ENCODE results near the gene LRP8.

LRP8 gene

GRCh38 chr1:53339736-53340635 lies 12.1 kb upstream of the LRP8 start:
- Histone ChIP-seq H3K27ac (ENCODE audit: low read length) (no peak overlapping the region), H3K9me3 (ENCODE audit: insufficient read depth, low read length) (no peaks in the 10 kb centered on the region)
- no peak for TF ChIP-seq EZH2phosphoT487 (IDR thresholded peaks at IDR 0.05; ENCODE audit: low read depth)

GRCh38 chr1:53338423-53338822 lies 10.6 kb upstream of the LRP8 start:
- no peak for TF ChIP-seq EZH2phosphoT487 (IDR thresholded peaks at IDR 0.05; ENCODE audit: low read depth)
- no peak for TF ChIP-seq CTCF (IDR thresholded peaks at IDR 0.05; ENCODE audit: low read depth, low read length)
- no peak overlapping the region for H2AFZ ChIP-seq (ENCODE audit: low read depth, low read length)
- H4K20me1 ChIP-seq (ENCODE audit: insufficient read depth, low read length), result no peaks in the 10 kb centered on the region
- H3K4me3 ChIP-seq (ENCODE audit: low read length), result no peak overlapping the region
- H3K9me3 ChIP-seq (ENCODE audit: insufficient read depth, low read length), result no peaks in the 10 kb centered on the region
- H3K36me3 ChIP-seq (replicated peaks; ENCODE audit: low read depth, low read length), result peaks cover 23% of the 10 kb centered on the region
- H3K27me3 ChIP-seq (ENCODE audit: low read depth, low read length), result no peaks in the 10 kb centered on the region
- no peak overlapping the region for H3K27ac ChIP-seq (ENCODE audit: low read length)
- no peaks in the 10 kb centered on the region for H3K79me2 ChIP-seq (ENCODE audit: low read length)
- H3K4me1 ChIP-seq (ENCODE audit: low read length), result peaks cover 20% of the 10 kb centered on the region
- no peak overlapping the region for H3K4me2 ChIP-seq (ENCODE audit: low read length)
- H3K9ac ChIP-seq (ENCODE audit: low read length), result no peak overlapping the region

More at GRCh38 chr1:53339736-53340635, 12.1 kb upstream of the LRP8 start:
- Histone ChIP-seq H3K36me3 (replicated peaks; ENCODE audit: low read depth, low read length) (peaks cover 23% of the 10 kb centered on the region), H3K4me1 (ENCODE audit: low read length) (peaks cover 20% of the 10 kb centered on the region), H3K27me3 (ENCODE audit: low read depth, low read length) (no peaks in the 10 kb centered on the region), H3K79me2 (ENCODE audit: low read length) (no peaks in the 10 kb centered on the region), H3K9ac (ENCODE audit: low read length) (no peak overlapping the region), H3K4me2 (ENCODE audit: low read length) (no peak overlapping the region), H4K20me1 (ENCODE audit: insufficient read depth, low read length) (no peaks in the 10 kb centered on the region), H2AFZ (ENCODE audit: low read depth, low read length) (no peak overlapping the region), H3K4me3 (ENCODE audit: low read length) (no peak overlapping the region)

GRCh38 chr1:53337499-53337898 lies 9.6 kb upstream of the LRP8 start:
- no peak overlapping the region for H3K9ac ChIP-seq (ENCODE audit: low read length)
- H2AFZ ChIP-seq (ENCODE audit: low read depth, low read length), result no peak overlapping the region
- H3K9me3 ChIP-seq (ENCODE audit: insufficient read depth, low read length), result no peaks in the 10 kb centered on the region
- peaks cover 23% of the 10 kb centered on the region for H3K36me3 ChIP-seq (replicated peaks; ENCODE audit: low read depth, low read length)
- no peak overlapping the region for H3K27ac ChIP-seq (ENCODE audit: low read length)
- no peaks in the 10 kb centered on the region for H4K20me1 ChIP-seq (ENCODE audit: insufficient read depth, low read length)
- H3K4me3 ChIP-seq (ENCODE audit: low read length), result no peak overlapping the region
- H3K4me1 ChIP-seq (ENCODE audit: low read length), result peaks cover 20% of the 10 kb centered on the region
- H3K4me2 ChIP-seq (ENCODE audit: low read length), result no peak overlapping the region
- H3K27me3 ChIP-seq (ENCODE audit: low read depth, low read length), result no peaks in the 10 kb centered on the region
- TF ChIP-seq EZH2phosphoT487 (IDR thresholded peaks at IDR 0.05; ENCODE audit: low read depth), result no peak
- TF ChIP-seq CTCF (IDR thresholded peaks at IDR 0.05; ENCODE audit: low read depth, low read length), result no peak
- no peaks in the 10 kb centered on the region for H3K79me2 ChIP-seq (ENCODE audit: low read length)

- no peak for TF ChIP-seq CTCF (IDR thresholded peaks at IDR 0.05; ENCODE audit: low read depth, low read length)
- Histone ChIP-seq H3K4me2 (ENCODE audit: low read length) (no peak overlapping the region), H3K4me3 (ENCODE audit: low read length) (no peak overlapping the region)
Measured at GRCh38 chr1:53336146-53336545, 8.3 kb upstream of the LRP8 start.

More at GRCh38 chr1:53336146-53336545, 8.3 kb upstream of the LRP8 start:
- H3K27ac ChIP-seq (ENCODE audit: low read length), result no peak overlapping the region
- no peaks in the 10 kb centered on the region for H3K27me3 ChIP-seq (ENCODE audit: low read depth, low read length)
- no peaks in the 10 kb centered on the region for H3K9me3 ChIP-seq (ENCODE audit: insufficient read depth, low read length)
- peaks cover 20% of the 10 kb centered on the region for H3K4me1 ChIP-seq (ENCODE audit: low read length)
- no peaks in the 10 kb centered on the region for H3K79me2 ChIP-seq (ENCODE audit: low read length)
- H3K9ac ChIP-seq (ENCODE audit: low read length), result no peak overlapping the region
- H2AFZ ChIP-seq (ENCODE audit: low read depth, low read length), result no peak overlapping the region
- H3K36me3 ChIP-seq (replicated peaks; ENCODE audit: low read depth, low read length), result peaks cover 23% of the 10 kb centered on the region
- H4K20me1 ChIP-seq (ENCODE audit: insufficient read depth, low read length), result no peaks in the 10 kb centered on the region
